ENCODE data around the gene TTPAL. TPM values are rescaled to one million over a fixed set of nuclear protein-coding genes. Genes with fewer than 3 reads are reported as not detected.

The TTPAL gene
- total RNA-seq, 4 donors from 2014 or later, result 9.6 to 18.2 (median 13.0) TPM

GRCh38 chr20:44528309-44528708, 52.6 kb downstream of the TTPAL start:
- DNase-seq (ENCODE audit: extremely low spot score), result no peak

GRCh38 chr20:44532259-44532980, 56.7 kb downstream of the TTPAL start:
- Histone ChIP-seq H3K27me3 (no peaks in the 10 kb centered on the region), H3K9me3 (no peaks in the 10 kb centered on the region), H3K36me3 (no peaks in the 10 kb centered on the region), H3K4me3 (peak overlapping the region; percentile 81 to 89 (median 87)), H3K27ac (replicated peaks in 1 of 4) (peak overlapping the region; percentile 83 to 91 (median 88)), H3K4me1 (peaks cover 5 to 60% (median 50%) of the 10 kb centered on the region in 4 donors)
- 9% methylated on average over 11 of the region's 11 CpGs for WGBS
- peak in 1 of 2 donors; percentile 28 for TF ChIP-seq POLR2AphosphoS5 (IDR thresholded peaks at IDR 0.05)
- TF ChIP-seq POLR2A (IDR thresholded peaks at IDR 0.05; ENCODE audit: low read depth), result no peak
- no peak for TF ChIP-seq EP300 (IDR thresholded peaks at IDR 0.05)
- no peak for DNase-seq (ENCODE audit: extremely low spot score)
- intact Hi-C loops (cut with DNase I), result no loop called here

More at GRCh38 chr20:44528309-44528708, 52.6 kb downstream of the TTPAL start:
- Histone ChIP-seq H3K4me3 (no peak overlapping the region), H3K36me3 (no peaks in the 10 kb centered on the region), H3K4me1 (peaks cover 5 to 20% (median 18%) of the 10 kb centered on the region in 4 donors), H3K27ac (replicated peaks in 1 of 4) (no peak overlapping the region), H3K9me3 (no peaks in the 10 kb centered on the region), H3K27me3 (no peaks in the 10 kb centered on the region)
- 78% methylated on average over 6 of the region's 6 CpGs for WGBS
- TF ChIP-seq CTCF (IDR thresholded peaks at IDR 0.05), result no peak
- no peak for TF ChIP-seq POLR2A (IDR thresholded peaks at IDR 0.05; ENCODE audit: low read depth)
- no peak for TF ChIP-seq POLR2AphosphoS5 (IDR thresholded peaks at IDR 0.05)
- no peak for TF ChIP-seq EP300 (IDR thresholded peaks at IDR 0.05)
- intact Hi-C loops (cut with DNase I), result loop anchor here (10.0 kb wide), 1 partner anchor 314 kb away; the partner anchor contains the start of gene OSER1

- no peak for DNase-seq (ENCODE audit: extremely low spot score)
- H3K9me3 ChIP-seq, result no peaks in the 10 kb centered on the region
- H3K27ac ChIP-seq (replicated peaks in 1 of 4), result peak overlapping the region; percentile 83 to 91 (median 88)
- intact Hi-C loops (cut with DNase I), result no loop called here
- H3K36me3 ChIP-seq, result no peaks in the 10 kb centered on the region
- TF ChIP-seq POLR2AphosphoS5 (IDR thresholded peaks at IDR 0.05), result no peak
- TF ChIP-seq CTCF (IDR thresholded peaks at IDR 0.05), result no peak
- TF ChIP-seq EP300 (IDR thresholded peaks at IDR 0.05), result no peak
- no peak for TF ChIP-seq POLR2A (IDR thresholded peaks at IDR 0.05; ENCODE audit: low read depth)
- H3K4me1 ChIP-seq, result peaks cover 5 to 62% (median 51%) of the 10 kb centered on the region in 4 donors
- no peaks in the 10 kb centered on the region for H3K27me3 ChIP-seq
- peak overlapping the region; percentile 81 to 89 (median 87) for H3K4me3 ChIP-seq
- WGBS, result 72% methylated on average over 2 of the region's 2 CpGs
Measured at GRCh38 chr20:44532981-44533331, 57.3 kb downstream of the TTPAL start.

- TF ChIP-seq POLR2AphosphoS5 (IDR thresholded peaks at IDR 0.05), result no peak
- TF ChIP-seq EP300 (IDR thresholded peaks at IDR 0.05), result no peak
Measured at GRCh38 chr20:44533928-44534327, 58.3 kb downstream of the TTPAL start.

GRCh38 chr20:44536175-44536574, 60.5 kb downstream of the TTPAL start:
- Histone ChIP-seq H3K9me3 (no peaks in the 10 kb centered on the region), H3K4me1 (peaks cover 5 to 85% (median 67%) of the 10 kb centered on the region in 4 donors), H3K36me3 (no peaks in the 10 kb centered on the region), H3K4me3 (no peak overlapping the region), H3K27me3 (no peaks in the 10 kb centered on the region), H3K27ac (replicated peaks in 1 of 4) (peak overlapping the region; percentile 57 to 91 (median 86))
- no peak for DNase-seq (ENCODE audit: extremely low spot score)
- intact Hi-C loops (cut with DNase I), result no loop called here
- TF ChIP-seq POLR2A (IDR thresholded peaks at IDR 0.05; ENCODE audit: low read depth), result no peak
- no peak for TF ChIP-seq POLR2AphosphoS5 (IDR thresholded peaks at IDR 0.05)
- no peak for TF ChIP-seq CTCF (IDR thresholded peaks at IDR 0.05)
- no peak for TF ChIP-seq EP300 (IDR thresholded peaks at IDR 0.05)
- WGBS, result 52% methylated on average over 3 of the region's 3 CpGs

More at GRCh38 chr20:44533928-44534327, 58.3 kb downstream of the TTPAL start:
- no peak for DNase-seq (ENCODE audit: extremely low spot score)
- WGBS, result 48% methylated on average over 4 of the region's 4 CpGs
- H3K27me3 ChIP-seq, result no peaks in the 10 kb centered on the region
- intact Hi-C loops (cut with DNase I), result no loop called here
- no peaks in the 10 kb centered on the region for H3K36me3 ChIP-seq
- H3K4me1 ChIP-seq, result peaks cover 5 to 71% (median 58%) of the 10 kb centered on the region in 4 donors
- no peaks in the 10 kb centered on the region for H3K9me3 ChIP-seq
- H3K4me3 ChIP-seq, result no peak overlapping the region
- H3K27ac ChIP-seq (replicated peaks in 1 of 4), result peak overlapping the region; percentile 83 to 91 (median 88)

Measured in esophagus muscularis mucosa (tissue), 4 donors.